HepG2 (cell line): Measurements from ENCODE around the gene CHN1. TPM values are rescaled to one million over a fixed set of nuclear protein-coding genes. Genes with fewer than 3 reads are reported as not detected.

Source experiments
- ATAC-seq: fragments of 200-7000 bp; cut with Tn5 transposase; 3 replicates; pipeline ENCODE4 v1.9.1; 2020; ENCODE audit warnings: mild to moderate bottlenecking, moderate library complexity
- BruUV-seq: library from RNA; stranded (reverse); fragments of 400-500 nt; replicated peaks from 2 replicates; lab custom pipeline; 2021; lab: Mats Ljungman, UMichigan
- CTCF ChIA-PET: fragments of 300-600 bp; formaldehyde crosslinking; extraction: SDS; loops from one replicate; lab custom pipeline; 2021; ENCODE audit warnings: low total read pairs, inconsistent platforms, low intra/inter-chr PET ratio; lab: Yijun Ruan, JAX
- POLR2A ChIA-PET: fragments of 350-600 bp; sonication (Branson Sonifier 250); formaldehyde crosslinking; loops from one replicate; lab custom pipeline; 2020; ENCODE audit warnings: antibody characterized with exemption, inconsistent platforms; lab: Yijun Ruan, JAX
- DNase-seq: peaks from one replicate; pipeline ENCODE4 v3.0.0-alpha.2; 2015; ENCODE audit warnings: low spot score
- FAIRE-seq: peaks from 3 replicates; lab custom pipeline; 2011; peaks lifted over from hg19 to GRCh38; lab: Jason Lieb, UNC
- H2AFZ ChIP-seq: one replicate; pipeline ENCODE4 v1.6.1; 2011; ENCODE audit warnings: low read length, inconsistent platforms
- H3K27ac ChIP-seq: fragments of 300-600 bp; 3 replicates; pipeline ENCODE4 v1.8.0; 2011; ENCODE audit warnings: mixed run types, mild to moderate bottlenecking, mixed read lengths, low read length, inconsistent platforms; ENCODE audit not compliant: insufficient read depth; ENCODE audit errors: extremely low read length
- H3K27me3 ChIP-seq, 2 experiments: fragments of 200-600 bp in 1 of 2; 2 replicates in 1 of 2; 3 replicates in 1 of 2; pipeline versions ENCODE4 v1.6.0 to v1.8.0; 2011; ENCODE audit warnings: low read length in 2 of 2, mild to moderate bottlenecking in 2 of 2, moderate library complexity in 2 of 2, inconsistent platforms in 1 of 2; ENCODE audit not compliant: insufficient read depth in 2 of 2, control insufficient read depth in 1 of 2
- H3K36me3 ChIP-seq, 2 experiments: fragments of 200-600 bp in 1 of 2; replicated peaks in 1 of 2; 2 replicates in 1 of 2; 3 replicates in 1 of 2; pipeline versions ENCODE4 v1.5.1 to v1.8.0; 2011; ENCODE audit warnings: low read length in 2 of 2, inconsistent platforms in 1 of 2; ENCODE audit not compliant: insufficient read depth in 2 of 2, control insufficient read depth in 1 of 2
- H3K4me1 ChIP-seq: 2 replicates; pipeline ENCODE4 v1.5.1; 2012; ENCODE audit warnings: low read length, inconsistent platforms; ENCODE audit not compliant: insufficient read depth
- H3K4me2 ChIP-seq: 2 replicates; pipeline ENCODE4 v1.6.0; 2011; ENCODE audit warnings: low read depth, low read length, inconsistent platforms
- H3K4me3 ChIP-seq, 3 experiments: fragments of 200-600 bp in 1 of 3; sonication (generic), shearing (Covaris generic) in 1 of 3; replicated peaks in 1 of 3; 2 replicates each; pipeline ENCODE4 v1.5.1; 2011 to 2016; ENCODE audit warnings: low read length in 3 of 3, inconsistent platforms in 2 of 3, low read depth in 2 of 3, mild to moderate bottlenecking in 2 of 3, control low read depth in 1 of 3, mixed read lengths in 1 of 3; ENCODE audit not compliant: insufficient read depth in 1 of 3
- H3K79me2 ChIP-seq: one replicate; pipeline ENCODE4 v1.6.1; 2011; ENCODE audit warnings: low read length, inconsistent platforms; ENCODE audit not compliant: insufficient read depth
- H3K9ac ChIP-seq: 2 replicates; pipeline ENCODE4 v1.6.0; 2011; ENCODE audit warnings: mild to moderate bottlenecking, low read depth, low read length, inconsistent platforms; ENCODE audit not compliant: insufficient read depth
- H3K9me3 ChIP-seq: 2 replicates; pipeline ENCODE4 v1.5.1; 2012; ENCODE audit warnings: mild to moderate bottlenecking, low read length
- H4K20me1 ChIP-seq: 2 replicates; pipeline ENCODE4 v1.6.0; 2011; ENCODE audit warnings: inconsistent platforms, mild to moderate bottlenecking, low read length, moderate library complexity; ENCODE audit not compliant: insufficient read depth
- AFF4 ChIP-seq: sonication (generic); formaldehyde crosslinking; IDR thresholded peaks from 2 replicates; pipeline ENCODE4 v1.4.0; 2020; ENCODE audit warnings: missing genetic modification reagents
- ATF5 ChIP-seq: sonication (generic); formaldehyde crosslinking; IDR thresholded peaks from 2 replicates; pipeline ENCODE4 v1.4.0; 2020; ENCODE audit warnings: mild to moderate bottlenecking, low read depth, missing genetic modification reagents
- CBX2 ChIP-seq, 2 experiments: fragments of 200-600 bp in 1 of 2; sonication (generic); formaldehyde crosslinking in 1 of 2; IDR thresholded peaks; 2 replicates each; pipeline versions ENCODE4 v1.7.0 to v1.8.1; 2018 to 2022; ENCODE audit warnings: low read depth in 2 of 2, low read length in 1 of 2, mild to moderate bottlenecking in 1 of 2, missing genetic modification reagents in 1 of 2
- DRAP1 ChIP-seq: IDR thresholded peaks from 2 replicates; pipeline ENCODE4 v1.6.1; 2016; ENCODE audit warnings: missing genetic modification reagents, missing compliant biosample characterization
- E2F1 ChIP-seq: sonication (generic); formaldehyde crosslinking; IDR thresholded peaks from 2 replicates; pipeline ENCODE4 v1.5.0; 2020; ENCODE audit warnings: missing genetic modification reagents
- FLYWCH1 ChIP-seq: sonication (generic); formaldehyde crosslinking; IDR thresholded peaks from 2 replicates; pipeline ENCODE4 v1.8.1; 2023; ENCODE audit warnings: mild to moderate bottlenecking, missing genetic modification reagents
- FOXC1 ChIP-seq: sonication (generic); formaldehyde crosslinking; IDR thresholded peaks from 2 replicates; pipeline ENCODE4 v1.8.0; 2022; ENCODE audit warnings: mild to moderate bottlenecking, missing genetic modification reagents, borderline replicate concordance
- IRF2 ChIP-seq: IDR thresholded peaks from 2 replicates; pipeline ENCODE4 v1.6.1; 2018; ENCODE audit warnings: missing genetic modification reagents, missing compliant biosample characterization
- NR2F6 ChIP-seq, 2 experiments: IDR thresholded peaks; 2 replicates each; pipeline ENCODE4 v1.6.1; 2016; ENCODE audit warnings: antibody characterized with exemption in 1 of 2, mild to moderate bottlenecking in 1 of 2
- RARA ChIP-seq: IDR thresholded peaks from 2 replicates; pipeline ENCODE4 v1.6.1; 2016; ENCODE audit warnings: missing genetic modification reagents, missing compliant biosample characterization
- ZFP1 ChIP-seq: IDR thresholded peaks from 2 replicates; pipeline ENCODE4 v1.6.1; 2016
- ZNF256 ChIP-seq: sonication (generic); formaldehyde crosslinking; conservative IDR thresholded peaks from 2 replicates; pipeline ENCODE4 v1.4.0; 2020; ENCODE audit warnings: missing genetic modification reagents
- ZNF280B ChIP-seq: sonication (generic); formaldehyde crosslinking; IDR thresholded peaks from 2 replicates; pipeline ENCODE4 v1.5.0; 2020; ENCODE audit warnings: missing genetic modification reagents, mild to moderate bottlenecking, borderline replicate concordance
- ZNF317 ChIP-seq: sonication (generic); formaldehyde crosslinking; IDR thresholded peaks from 2 replicates; pipeline ENCODE4 v1.5.0; 2020; ENCODE audit warnings: mild to moderate bottlenecking, missing genetic modification reagents
- ZNF382 ChIP-seq: sonication (generic); formaldehyde crosslinking; IDR thresholded peaks from 2 replicates; pipeline ENCODE4 v1.5.0; 2020; ENCODE audit warnings: missing genetic modification reagents, mild to moderate bottlenecking, borderline replicate concordance
- ZNF614 ChIP-seq: IDR thresholded peaks from 2 replicates; pipeline ENCODE4 v1.6.1; 2018; ENCODE audit warnings: missing biosample characterization, missing genetic modification reagents, inconsistent platforms, borderline replicate concordance
- WGBS: methylation state at CpG from one replicate; pipeline ENCODE4 v1.1.6; 2017; ENCODE audit warnings: low lambda C conversion rate; 5-methylcytosine and 5-hydroxymethylcytosine counted together
- in situ Hi-C: cut with HindIII; loops from 2 replicates; pipeline ENCODE4 v1.10.0; 2017; ENCODE audit warnings: low pct_unique_long_range_greater_than_20kb; ENCODE audit not compliant: extremely low pct_ligation_motif_present
- intact Hi-C: fragments of 100-400 bp; cut with micrococcal nuclease; formaldehyde crosslinking; loops from one replicate; pipeline ENCODE4 v1.10.0; 2022; ENCODE audit not compliant: unreplicated experiment
- polyA plus RNA-seq, 8 experiments: library from polyadenylated mRNA; depleted of rRNA in 3 of 8; stranded (reverse) in 7 of 8; unstranded in 1 of 8; fragments of >200 nt; fragmentation: Illumina TruSeq in 4 of 8; extraction: Trizol in 4 of 8; gene quantifications; 2 replicates each; pipeline versions ENCODE4 v1.2.1 to v1.2.3, GENCODE V29; 2011 to 2016; ENCODE audit warnings: low read depth in 4 of 8, missing spikeins in 1 of 8, mixed read lengths in 1 of 8; ENCODE audit not compliant: insufficient read depth in 1 of 8
- total RNA-seq, 5 experiments: library from RNA; depleted of rRNA; stranded (reverse); fragments of >200 nt; fragmentation: Illumina TruSeq; extraction: Trizol; gene quantifications; 2 replicates each; pipeline ENCODE4 v1.2.3, GENCODE V29; 2016; ENCODE audit warnings: low read depth in 1 of 5

CHN1 gene
- total and polyA plus RNA-seq, 2 of the 13 experiments (the other 11 are each of a cell fraction or from before 2014, with no cell fraction given), result 2.8 to 3.5 TPM

- H4K20me1 ChIP-seq, result no peaks in the 10 kb centered on the region
- no peak for DNase-seq
- 0% methylated on average over 4 of the region's 11 CpGs for WGBS
- ChIA-PET POLR2A (no interaction called here), CTCF (no interaction called here)
- no peak overlapping the region for H3K4me2 ChIP-seq
- no peaks in the 10 kb centered on the region for H3K36me3 ChIP-seq
- no peak overlapping the region for H3K27ac ChIP-seq
- no peaks in the 10 kb centered on the region for H3K4me1 ChIP-seq
- H3K4me3 ChIP-seq, result no peak overlapping the region
- no peak for FAIRE-seq
- intact Hi-C loops, result no loop called here
- in situ Hi-C loops, result no loop called here
- H3K9ac ChIP-seq, result no peak overlapping the region
- H3K79me2 ChIP-seq, result no peaks in the 10 kb centered on the region
- TF ChIP-seq ZNF614 (CRISPR knock-in tag), result no peak
- no peak for TF ChIP-seq ZFP1 (CRISPR knock-in tag)
- TF ChIP-seq NR2F6 (IDR thresholded peaks at IDR 0.05), result no peak
- no peak for TF ChIP-seq NR2F6 (CRISPR knock-in tag; IDR thresholded peaks at IDR 0.05)
- no peak for TF ChIP-seq CBX2 (IDR thresholded peaks at IDR 0.05; ENCODE audit: low read depth, low read length)
- TF ChIP-seq CBX2 (CRISPR knock-in tag; IDR thresholded peaks at IDR 0.05; ENCODE audit: low read depth), result no peak
- no peak for TF ChIP-seq FLYWCH1 (CRISPR knock-in tag)
- no peak for TF ChIP-seq ZNF382 (CRISPR knock-in tag)
- no peak for TF ChIP-seq E2F1 (CRISPR knock-in tag)
- TF ChIP-seq ATF5, result no peak
- TF ChIP-seq ZNF317 (CRISPR knock-in tag), result no peak
- no peak for TF ChIP-seq ZNF256 (CRISPR knock-in tag)
- TF ChIP-seq FOXC1 (CRISPR knock-in tag), result no peak
- no peak for TF ChIP-seq DRAP1 (CRISPR knock-in tag)
- no peak for TF ChIP-seq ZNF280B
- no peak for TF ChIP-seq RARA (CRISPR knock-in tag)
- no peak for TF ChIP-seq AFF4
- no peak for TF ChIP-seq IRF2 (CRISPR knock-in tag)
- no TSS peak for BruUV-seq
- no peak for ATAC-seq
- H2AFZ ChIP-seq, result no peak overlapping the region
- H3K27me3 ChIP-seq, result peaks cover 0 to 5% of the 10 kb centered on the region in 2 experiments; a peak in 2 of 5 replicates
- no peaks in the 10 kb centered on the region for H3K9me3 ChIP-seq
Observed at GRCh38 chr2:174759381-174760065, 245.7 kb downstream of the CHN1 start.
